Gastrocnemius medialis (tissue), 4 donors: ENCODE results near the gene ZNF431.
"Not testable (repeated sequence)": the region's sequence is repeated elsewhere in the genome, so short reads cannot be mapped to it uniquely, and the experiment has no call there.

Source experiments
- POLR2A ChIP-seq, 2 donors: fragments of 450-650 bp; IDR thresholded peaks; one replicate each; pipeline ENCODE4 v1.6.1; 2017; ENCODE audit warnings: antibody characterized with exemption in 2 of 2, mild to moderate bottlenecking in 2 of 2, moderate library complexity in 2 of 2
- TF ChIP-seq, protein P1 (sequence below), 5 experiments: fragments of 450-650 bp in 3 of 5; fragments of 200-600 bp in 2 of 5; sonication (generic) in 2 of 5; IDR thresholded peaks in 4 of 5; conservative IDR thresholded peaks in 1 of 5; 1 replicate in 4 of 5; 2 replicates in 1 of 5; pipeline ENCODE4 v1.5.1; 2016 to 2019; ENCODE audit warnings: antibody characterized with exemption in 5 of 5, mild to moderate bottlenecking in 3 of 5, moderate library complexity in 3 of 5

DNA sequence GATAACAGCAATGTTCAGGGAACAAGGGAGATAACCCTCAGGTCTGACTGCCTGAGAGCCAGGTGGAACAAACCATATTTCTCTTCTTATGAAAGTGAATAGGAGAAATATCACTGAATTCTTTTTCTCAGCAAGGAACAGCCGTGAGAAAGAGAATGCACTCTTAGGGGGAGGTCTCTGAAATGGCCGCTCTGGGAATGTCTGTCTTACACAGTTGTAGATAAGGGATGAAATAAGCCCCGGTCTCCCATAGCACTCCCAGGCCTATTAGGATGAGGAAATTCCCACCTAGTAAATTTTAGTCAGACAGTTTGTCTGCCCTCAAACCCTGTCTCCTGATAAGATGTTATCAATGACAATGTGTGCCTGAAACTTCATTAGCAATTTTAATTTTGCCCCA, 88.1 kb downstream of the ZNF431 start:
- TF ChIP-seq, protein P1, sequence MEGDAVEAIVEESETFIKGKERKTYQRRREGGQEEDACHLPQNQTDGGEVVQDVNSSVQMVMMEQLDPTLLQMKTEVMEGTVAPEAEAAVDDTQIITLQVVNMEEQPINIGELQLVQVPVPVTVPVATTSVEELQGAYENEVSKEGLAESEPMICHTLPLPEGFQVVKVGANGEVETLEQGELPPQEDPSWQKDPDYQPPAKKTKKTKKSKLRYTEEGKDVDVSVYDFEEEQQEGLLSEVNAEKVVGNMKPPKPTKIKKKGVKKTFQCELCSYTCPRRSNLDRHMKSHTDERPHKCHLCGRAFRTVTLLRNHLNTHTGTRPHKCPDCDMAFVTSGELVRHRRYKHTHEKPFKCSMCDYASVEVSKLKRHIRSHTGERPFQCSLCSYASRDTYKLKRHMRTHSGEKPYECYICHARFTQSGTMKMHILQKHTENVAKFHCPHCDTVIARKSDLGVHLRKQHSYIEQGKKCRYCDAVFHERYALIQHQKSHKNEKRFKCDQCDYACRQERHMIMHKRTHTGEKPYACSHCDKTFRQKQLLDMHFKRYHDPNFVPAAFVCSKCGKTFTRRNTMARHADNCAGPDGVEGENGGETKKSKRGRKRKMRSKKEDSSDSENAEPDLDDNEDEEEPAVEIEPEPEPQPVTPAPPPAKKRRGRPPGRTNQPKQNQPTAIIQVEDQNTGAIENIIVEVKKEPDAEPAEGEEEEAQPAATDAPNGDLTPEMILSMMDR (IDR thresholded peaks at IDR 0.05 in 4 of 5, conservative IDR thresholded peaks at IDR 0.05 in 1 of 5), result not testable (repeated sequence)
- not testable (repeated sequence) for TF ChIP-seq POLR2A (IDR thresholded peaks at IDR 0.05)
